GM10248 (cell line): ENCODE measurements around the gene KIF16B.

Experiments used
- CTCF ChIA-PET: fragments of 300-600 bp; sonication (Branson Sonifier 250); formaldehyde crosslinking; extraction: SDS; loops from one replicate; lab custom pipeline; 2021; ENCODE audit warnings: antibody characterized with exemption; lab: Yijun Ruan, JAX
- POLR2A ChIA-PET: fragments of 350-650 bp; sonication (Branson Sonifier 250); formaldehyde crosslinking; extraction: SDS; loops from one replicate; lab custom pipeline; 2020; ENCODE audit warnings: antibody characterized with exemption; lab: Yijun Ruan, JAX
- DNase-seq: peaks from one replicate; pipeline ENCODE4 v3.0.0; 2012; ENCODE audit errors: extremely low spot score
- CTCF ChIP-seq: IDR thresholded peaks from 2 replicates; pipeline ENCODE4 v1.5.1; 2012; ENCODE audit warnings: mild to moderate bottlenecking, low read depth; ENCODE audit errors: extremely low read depth, missing control alignments, control extremely low read depth

KIF16B gene

GRCh38 chr20:16415071-16416053, 157.9 kb downstream of the KIF16B start:
- ChIA-PET CTCF (interaction anchor here (1.6 kb wide), 1 partner anchor 11 kb away, joined by 4 read pairs; no protein-coding TSS in a partner anchor), POLR2A (no interaction called here)
- no peak for DNase-seq
- TF ChIP-seq CTCF, result no peak

DNA sequence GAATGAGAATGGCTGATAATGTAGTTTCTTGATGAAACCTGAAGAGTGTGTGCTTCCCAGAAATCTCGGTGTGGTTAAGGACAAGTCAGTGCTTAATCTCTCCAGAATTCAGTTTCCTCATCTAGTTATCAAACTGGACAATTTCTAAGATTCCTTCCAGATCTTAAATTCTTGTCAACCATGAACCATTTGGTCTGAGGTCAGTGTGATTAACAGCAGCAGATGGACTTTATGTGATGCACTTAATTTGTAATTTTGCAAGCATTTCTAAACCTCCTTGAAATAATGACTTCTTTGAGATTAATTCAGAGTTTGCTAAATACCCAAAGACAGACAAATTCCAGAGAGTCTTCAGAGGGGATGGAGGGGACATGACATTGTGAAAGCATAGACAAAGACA, 160.3 kb downstream of the KIF16B start:
- POLR2A ChIA-PET, result no interaction called here
- CTCF ChIA-PET, result no interaction called here
- DNase-seq, result no peak
- no peak for TF ChIP-seq CTCF

- no peak for DNase-seq
- ChIA-PET CTCF (no interaction called here), POLR2A (no interaction called here)
- TF ChIP-seq CTCF, result no peak
Observed at GRCh38 chr20:16411361-16411760, 161.9 kb downstream of the KIF16B start.

DNA sequence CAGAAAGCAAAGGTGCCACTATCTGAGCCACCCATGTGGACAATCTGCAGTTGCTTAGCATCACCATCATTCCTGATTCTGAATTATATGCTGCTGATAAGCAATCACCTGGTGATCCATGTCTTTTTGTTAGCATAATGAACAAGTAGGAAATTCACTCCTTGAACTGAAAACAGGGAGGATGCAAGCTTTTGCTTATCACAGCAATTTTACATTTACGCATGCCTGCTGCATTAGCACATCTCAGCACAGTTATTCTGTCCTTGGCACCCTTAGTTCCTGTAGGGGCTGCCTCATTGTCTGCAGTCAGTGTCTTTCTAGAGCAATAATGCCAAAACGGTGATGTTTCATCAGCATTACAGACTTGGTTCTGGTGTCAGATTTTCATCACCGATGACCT, 162.6 kb downstream of the KIF16B start:
- no peak for TF ChIP-seq CTCF
- POLR2A ChIA-PET, result no interaction called here
- no peak for DNase-seq
- CTCF ChIA-PET, result no interaction called here

- CTCF ChIA-PET, result interaction anchor here (1.1 kb wide), 1 partner anchor 25 kb away, joined by 3 read pairs; no protein-coding TSS in a partner anchor
- no peak for TF ChIP-seq CTCF
- no peak for DNase-seq
- POLR2A ChIA-PET, result no interaction called here
Observed at GRCh38 chr20:16408981-16409380, 164.3 kb downstream of the KIF16B start.

DNA sequence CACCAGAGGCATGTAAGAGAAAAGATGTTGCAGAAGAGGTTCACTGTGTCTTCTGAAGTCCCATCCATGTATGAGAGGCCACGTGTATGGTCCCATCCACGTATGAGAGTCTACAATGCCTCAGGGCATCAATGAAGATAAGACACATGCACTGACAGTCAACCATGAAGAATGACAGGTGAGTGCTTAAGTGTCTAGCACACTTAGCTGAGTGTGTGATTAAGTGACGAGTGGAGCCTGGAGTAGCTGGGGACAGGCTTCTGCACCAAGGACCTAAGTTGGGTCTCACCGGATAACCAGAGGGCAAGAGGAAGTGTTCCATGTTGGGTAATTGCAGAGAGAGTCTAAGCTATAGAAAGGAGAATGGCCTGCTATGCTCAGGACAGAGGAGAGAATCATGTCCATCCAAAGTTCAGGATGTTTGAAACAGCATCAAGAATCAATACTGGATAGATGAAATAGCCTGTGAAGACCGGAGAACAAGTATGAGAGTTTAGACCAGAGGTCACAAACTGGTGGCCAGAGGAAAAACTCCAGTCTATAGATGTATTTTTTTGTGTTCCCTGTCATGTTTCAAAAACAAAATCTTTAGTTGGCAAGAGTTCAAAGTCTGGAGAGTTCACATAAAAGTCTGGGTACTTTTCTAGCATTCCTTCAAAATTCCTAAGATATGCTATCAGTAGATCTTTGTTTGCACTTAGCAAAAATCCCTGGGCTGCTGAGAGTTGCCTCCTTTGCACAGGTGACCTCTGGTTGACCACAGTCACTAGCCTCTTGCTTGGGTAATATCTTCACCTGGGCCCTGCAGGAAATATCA, 165.8 kb downstream of the KIF16B start:
- TF ChIP-seq CTCF, result no peak
- ChIA-PET CTCF (interaction anchor here (0.9 kb wide), 1 partner anchor 9 kb away, joined by 3 read pairs; no protein-coding TSS in a partner anchor), POLR2A (no interaction called here)
- no peak for DNase-seq
